GM13976 (cell line): Measurements from ENCODE around the gene TTC8.
"Not testable (repeated sequence)": the region's sequence is repeated elsewhere in the genome, so short reads cannot be mapped to it uniquely, and the experiment has no call there.

Experiments used
- DNase-seq: peaks from one replicate; pipeline ENCODE4 v3.0.0; 2012; ENCODE audit warnings: low spot score
- CTCF ChIP-seq: IDR thresholded peaks from 2 replicates; pipeline ENCODE4 v1.5.1; 2012; ENCODE audit warnings: borderline replicate concordance, mild to moderate bottlenecking; ENCODE audit not compliant: insufficient read depth; ENCODE audit errors: extremely low read depth, missing control alignments, control extremely low read depth
- in situ Hi-C: fragments of 300-500 bp; cut with MboI; formaldehyde crosslinking; loops from one replicate; pipeline ENCODE4 v1.12.0; 2022; ENCODE audit warnings: low sequenced_read_pairs, mixed read lengths, inconsistent platforms; ENCODE audit not compliant: unreplicated experiment

Gene TTC8

GRCh38 chr14:88804035-88804434 lies 20.4 kb upstream of the TTC8 start:
- DNase-seq, result no peak
- no peak for TF ChIP-seq CTCF
- in situ Hi-C loops, result no loop called here

GRCh38 chr14:88804477-88804876 lies 20.0 kb upstream of the TTC8 start:
- no peak for DNase-seq

GRCh38 chr14:88808359-88808758 lies 16.1 kb upstream of the TTC8 start:
- no peak for TF ChIP-seq CTCF
- in situ Hi-C loops, result no loop called here
- DNase-seq, result no peak

More at GRCh38 chr14:88804477-88804876, 20.0 kb upstream of the TTC8 start:
- in situ Hi-C loops, result no loop called here
- no peak for TF ChIP-seq CTCF

GRCh38 chr14:88815980-88816379 lies 8.5 kb upstream of the TTC8 start:
- TF ChIP-seq CTCF, result no peak
- in situ Hi-C loops, result no loop called here
- DNase-seq, result no peak

GRCh38 chr14:88818018-88818417 lies 6.4 kb upstream of the TTC8 start:
- TF ChIP-seq CTCF, result no peak
- in situ Hi-C loops, result no loop called here

GRCh38 chr14:88819674-88820073 lies 4.8 kb upstream of the TTC8 start:
- in situ Hi-C loops, DNase-seq: not testable (repeated sequence)

More at GRCh38 chr14:88818018-88818417, 6.4 kb upstream of the TTC8 start:
- DNase-seq, result peak; percentile 17

- TF ChIP-seq CTCF, result no peak
- no peak for DNase-seq
- in situ Hi-C loops, result no loop called here
Observed at GRCh38 chr14:88821378-88821777, 3.1 kb upstream of the TTC8 start.
